OCI-LY3 (cell line): ENCODE data around the gene TTC39A.

Source experiments
- H2AFZ ChIP-seq: fragments of 200-600, 300-600 bp; shearing (Covaris generic); 2 replicates; pipeline ENCODE4 v1.6.0; 2014; ENCODE audit warnings: antibody characterized with exemption, low read depth, low read length
- H3K27ac ChIP-seq: fragments of 200-600, 300-600 bp; sonication (generic); 2 replicates; pipeline ENCODE4 v1.5.1; 2014; ENCODE audit warnings: mild to moderate bottlenecking, low read length, moderate library complexity, mixed read lengths
- H3K27me3 ChIP-seq: fragments of 200-600, 300-600 bp; sonication (generic); 2 replicates; pipeline ENCODE4 v1.6.1; 2014; ENCODE audit warnings: low read depth, low read length, mixed read lengths
- H3K36me3 ChIP-seq: fragments of 200-600, 300-600 bp; sonication (generic); replicated peaks from 2 replicates; pipeline ENCODE3; 2014; ENCODE audit warnings: low read depth, low read length, mixed read lengths
- H3K4me1 ChIP-seq: fragments of 300-600, 200-600 bp; sonication (generic); 2 replicates; pipeline ENCODE4 v1.6.1; 2014; ENCODE audit warnings: low read length, mixed read lengths
- H3K4me2 ChIP-seq: fragments of 200-600, 300-600 bp; sonication (generic); 2 replicates; pipeline ENCODE4 v1.6.1; 2014; ENCODE audit warnings: low read length, mixed read lengths
- H3K4me3 ChIP-seq: fragments of 300-600, 200-600 bp; sonication (generic); 2 replicates; pipeline ENCODE4 v1.5.1; 2014; ENCODE audit warnings: antibody characterized with exemption, mild to moderate bottlenecking, low read length, moderate library complexity
- H3K79me2 ChIP-seq: fragments of 300-600, 200-600 bp; shearing (Covaris generic); 2 replicates; pipeline ENCODE4 v1.6.1; 2014; ENCODE audit warnings: mild to moderate bottlenecking, low read length, mixed read lengths
- H3K9ac ChIP-seq: fragments of 300-600, 200-600 bp; shearing (Covaris generic); 2 replicates; pipeline ENCODE4 v1.6.0; 2014; ENCODE audit warnings: mild to moderate bottlenecking, low read length, moderate library complexity
- H3K9me3 ChIP-seq: fragments of 200-600, 300-600 bp; shearing (Covaris generic); 2 replicates; pipeline ENCODE4 v1.6.1; 2014; ENCODE audit warnings: low read length, mixed read lengths; ENCODE audit not compliant: insufficient read depth
- H4K20me1 ChIP-seq: fragments of 200-600, 300-600 bp; sonication (generic); 2 replicates; pipeline ENCODE4 v1.6.1; 2016; ENCODE audit warnings: low read length, mixed read lengths; ENCODE audit not compliant: insufficient read depth
- EZH2phosphoT487 ChIP-seq: fragments of 200-600 bp; shearing (Covaris generic); IDR thresholded peaks from 2 replicates; pipeline ENCODE4 v1.6.1; 2018; ENCODE audit warnings: antibody characterized with exemption, mixed run types, low read depth
- TF ChIP-seq, protein P1 (sequence below): fragments of 200-600, 300-600 bp; sonication (generic); IDR thresholded peaks from 2 replicates; pipeline ENCODE4 v1.5.1; 2014; ENCODE audit warnings: antibody characterized with exemption, low read length, low read depth

The TTC39A gene

DNA sequence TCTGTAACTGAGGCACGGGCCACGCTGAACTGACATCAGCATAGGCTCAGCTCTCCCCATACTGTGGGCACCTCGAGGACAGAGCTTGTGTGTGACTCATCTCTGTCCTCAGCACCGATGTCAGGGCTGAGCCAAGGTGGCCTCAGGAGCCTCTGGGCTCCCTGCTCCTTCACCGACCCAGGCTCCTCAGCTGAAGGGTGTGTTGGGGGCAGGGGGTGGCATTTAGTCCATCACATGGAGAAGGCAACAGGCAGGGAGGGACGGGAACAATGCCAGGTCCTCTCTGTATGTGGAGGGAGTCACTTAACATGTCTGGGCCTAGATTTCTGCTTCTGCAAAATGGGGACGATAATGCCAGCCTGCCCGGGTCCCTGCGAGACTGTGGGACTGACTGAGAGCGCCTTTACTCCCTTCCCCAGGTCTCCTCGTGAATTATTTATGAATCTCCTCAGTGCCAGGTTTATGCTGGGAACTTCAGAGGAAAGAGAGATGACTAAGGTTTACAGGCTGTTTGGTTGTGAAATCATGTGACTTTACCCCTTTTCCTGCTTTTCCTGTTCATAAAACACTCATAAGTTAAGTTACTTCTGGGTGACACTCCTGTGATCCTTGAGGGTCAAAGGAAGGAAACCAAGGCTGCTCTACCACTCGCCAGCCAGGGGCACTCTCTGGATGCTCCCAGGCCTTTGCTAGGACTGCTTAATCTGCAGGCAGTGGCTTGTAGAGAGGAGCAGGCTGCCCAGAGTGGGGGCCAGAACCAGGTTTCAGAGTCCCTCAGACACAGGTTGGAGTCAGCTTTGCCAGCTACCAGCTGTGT lies 16.2 kb downstream of the TTC39A start:
- Histone ChIP-seq H3K27ac (no peak overlapping the region), H3K79me2 (no peaks in the 10 kb centered on the region), H2AFZ (peak overlapping the region; percentile 26; the same call in 1 of the 2 replicates), H3K27me3 (no peaks in the 10 kb centered on the region), H3K9me3 (no peaks in the 10 kb centered on the region), H4K20me1 (no peaks in the 10 kb centered on the region), H3K4me1 (peaks cover 31% of the 10 kb centered on the region), H3K4me3 (no peak overlapping the region), H3K9ac (no peak overlapping the region), H3K36me3 (no peaks in the 10 kb centered on the region), H3K4me2 (peak overlapping the region; percentile 51)
- TF ChIP-seq EZH2phosphoT487, result no peak
- TF ChIP-seq, protein P1, sequence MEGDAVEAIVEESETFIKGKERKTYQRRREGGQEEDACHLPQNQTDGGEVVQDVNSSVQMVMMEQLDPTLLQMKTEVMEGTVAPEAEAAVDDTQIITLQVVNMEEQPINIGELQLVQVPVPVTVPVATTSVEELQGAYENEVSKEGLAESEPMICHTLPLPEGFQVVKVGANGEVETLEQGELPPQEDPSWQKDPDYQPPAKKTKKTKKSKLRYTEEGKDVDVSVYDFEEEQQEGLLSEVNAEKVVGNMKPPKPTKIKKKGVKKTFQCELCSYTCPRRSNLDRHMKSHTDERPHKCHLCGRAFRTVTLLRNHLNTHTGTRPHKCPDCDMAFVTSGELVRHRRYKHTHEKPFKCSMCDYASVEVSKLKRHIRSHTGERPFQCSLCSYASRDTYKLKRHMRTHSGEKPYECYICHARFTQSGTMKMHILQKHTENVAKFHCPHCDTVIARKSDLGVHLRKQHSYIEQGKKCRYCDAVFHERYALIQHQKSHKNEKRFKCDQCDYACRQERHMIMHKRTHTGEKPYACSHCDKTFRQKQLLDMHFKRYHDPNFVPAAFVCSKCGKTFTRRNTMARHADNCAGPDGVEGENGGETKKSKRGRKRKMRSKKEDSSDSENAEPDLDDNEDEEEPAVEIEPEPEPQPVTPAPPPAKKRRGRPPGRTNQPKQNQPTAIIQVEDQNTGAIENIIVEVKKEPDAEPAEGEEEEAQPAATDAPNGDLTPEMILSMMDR, result no peak

DNA sequence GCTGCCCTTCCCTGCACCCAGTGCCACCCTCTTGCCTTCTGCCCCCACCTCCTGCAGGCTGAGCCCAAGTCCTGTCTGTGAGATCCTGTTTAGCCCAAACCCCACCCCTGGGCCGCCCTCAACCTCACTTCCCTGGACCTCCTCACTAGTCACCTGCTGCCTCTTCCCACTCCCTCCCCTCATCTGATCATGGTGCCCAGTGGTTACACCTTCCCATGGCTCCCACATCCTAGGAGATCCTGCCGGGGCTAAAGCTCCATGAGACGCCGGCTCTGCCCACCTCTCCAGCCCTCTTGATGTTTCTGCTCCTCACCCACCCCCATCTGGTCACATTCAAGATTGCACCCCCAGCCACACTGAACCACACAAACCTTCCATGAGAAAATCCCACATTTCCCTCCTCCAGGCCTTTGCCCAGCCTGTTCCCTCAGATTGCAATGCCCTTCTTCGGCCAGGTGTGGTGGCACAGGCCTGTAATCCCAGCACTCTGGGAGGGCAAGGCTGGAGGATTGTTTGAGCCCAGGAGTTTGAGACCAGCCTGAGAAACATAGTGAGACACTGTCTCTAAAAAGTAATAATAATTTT lies 17.0 kb downstream of the TTC39A start:
- TF ChIP-seq EZH2phosphoT487, result no peak
- TF ChIP-seq, protein P1, result no peak; the same call in 1 of the 2 replicates
- no peak overlapping the region for H3K27ac ChIP-seq
- H2AFZ ChIP-seq, result no peak overlapping the region

DNA sequence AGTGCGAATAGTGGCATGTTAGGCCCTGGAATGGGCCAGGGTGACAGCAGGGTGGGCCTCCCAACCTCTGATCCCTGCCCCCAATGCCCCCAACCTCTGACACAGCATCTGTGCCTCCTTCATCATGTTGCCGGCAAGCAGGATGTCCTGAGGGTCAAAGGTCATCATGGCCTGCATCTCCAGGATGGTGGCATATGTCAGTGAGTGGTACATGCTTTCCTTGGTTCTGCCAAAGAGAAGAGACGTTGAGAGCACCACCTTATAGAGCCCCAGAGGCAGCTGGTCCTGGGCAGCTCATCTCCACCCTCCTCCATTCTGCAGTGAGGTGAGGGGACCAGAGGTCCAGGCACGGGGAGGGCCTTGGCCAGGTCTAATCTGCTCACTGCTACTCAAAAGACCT lies 17.6 kb downstream of the TTC39A start:
- Histone ChIP-seq H3K4me2 (no peak overlapping the region), H3K79me2 (no peaks in the 10 kb centered on the region), H3K27me3 (no peaks in the 10 kb centered on the region), H3K27ac (no peak overlapping the region), H3K4me3 (no peak overlapping the region), H3K9me3 (no peaks in the 10 kb centered on the region), H3K4me1 (peaks cover 31% of the 10 kb centered on the region), H3K36me3 (no peaks in the 10 kb centered on the region), H4K20me1 (no peaks in the 10 kb centered on the region), H3K9ac (no peak overlapping the region), H2AFZ (no peak overlapping the region)
- TF ChIP-seq, protein P1, result no peak
- no peak for TF ChIP-seq EZH2phosphoT487

More for the DNA sequence above, 17.0 kb downstream of the TTC39A start:
- H3K4me3 ChIP-seq, result no peak overlapping the region
- H3K4me1 ChIP-seq, result peaks cover 31% of the 10 kb centered on the region
- H3K27me3 ChIP-seq, result no peaks in the 10 kb centered on the region
- no peaks in the 10 kb centered on the region for H4K20me1 ChIP-seq
- H3K9ac ChIP-seq, result no peak overlapping the region
- H3K4me2 ChIP-seq, result no peak overlapping the region
- no peaks in the 10 kb centered on the region for H3K79me2 ChIP-seq
- no peaks in the 10 kb centered on the region for H3K9me3 ChIP-seq
- H3K36me3 ChIP-seq, result no peaks in the 10 kb centered on the region

DNA sequence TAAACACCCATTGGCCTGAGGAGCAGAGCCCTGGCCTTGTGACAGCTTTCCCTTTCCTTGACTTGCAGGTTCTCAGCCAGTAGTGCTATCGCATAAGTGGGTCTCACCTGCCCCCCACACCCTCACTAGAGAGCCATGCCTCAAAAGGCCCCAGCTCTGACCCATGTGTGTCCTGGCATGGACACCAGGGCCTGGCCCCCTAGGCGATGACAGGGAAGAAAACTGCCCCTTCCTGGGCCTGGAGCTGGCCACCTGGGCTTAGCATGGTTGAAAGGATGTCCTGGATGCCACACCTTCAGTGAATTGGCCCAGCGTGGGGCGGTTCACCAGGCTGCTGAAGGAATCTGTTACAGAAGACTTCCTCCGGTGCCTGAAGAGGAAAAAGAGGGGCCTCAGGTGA lies 18.5 kb downstream of the TTC39A start:
- Histone ChIP-seq H3K79me2 (no peaks in the 10 kb centered on the region), H3K27me3 (no peaks in the 10 kb centered on the region), H3K4me1 (peaks cover 31% of the 10 kb centered on the region), H3K9me3 (no peaks in the 10 kb centered on the region), H3K4me3 (no peak overlapping the region), H2AFZ (no peak overlapping the region), H3K4me2 (no peak overlapping the region), H4K20me1 (no peaks in the 10 kb centered on the region), H3K27ac (no peak overlapping the region), H3K36me3 (no peaks in the 10 kb centered on the region), H3K9ac (no peak overlapping the region)
- TF ChIP-seq EZH2phosphoT487, result no peak
- TF ChIP-seq, protein P1, result no peak
